ENCODE measurements around the gene KCNMA1. TPM values are rescaled to one million over a fixed set of nuclear protein-coding genes. Genes with fewer than 3 reads are reported as not detected.

Gene KCNMA1
- total RNA-seq, 2 donors from 2014 or later = 168 to 188 TPM

GRCh38 chr10:77180104-77180503 is 457.5 kb downstream of the KCNMA1 start:
- no peak for TF ChIP-seq CTCF (IDR thresholded peaks at IDR 0.05)
- Histone ChIP-seq H3K36me3 (no peaks in the 10 kb centered on the region), H3K9me3 (no peaks in the 10 kb centered on the region), H3K27me3 (replicated peaks; ENCODE audit: insufficient read depth) (no peaks in the 10 kb centered on the region), H3K4me1 (ENCODE audit: control insufficient read depth in 1 of 2, low read depth in 2 of 2) (peaks cover 14 to 71% of the 10 kb centered on the region in 2 donors), H3K4me3 (no peak overlapping the region), H3K27ac (peak overlapping the region; percentile 33 to 37)
- DNase-seq (ENCODE audit: low spot score) = no peak
- no peak for ATAC-seq (ENCODE audit: insufficient number of reproducible peaks, low FRiP score, low read depth)

- no peak for TF ChIP-seq CTCF (IDR thresholded peaks at IDR 0.05)
- no peaks in the 10 kb centered on the region for H3K9me3 ChIP-seq
- peak overlapping the region; percentile 33 to 37 for H3K27ac ChIP-seq
- no peaks in the 10 kb centered on the region for H3K27me3 ChIP-seq (replicated peaks; ENCODE audit: insufficient read depth)
- peak overlapping the region; percentile 2 for H3K4me3 ChIP-seq
- peak; percentile 70 for DNase-seq (ENCODE audit: low spot score)
- no peak for ATAC-seq (ENCODE audit: insufficient number of reproducible peaks, low FRiP score, low read depth)
- H3K4me1 ChIP-seq (ENCODE audit: control insufficient read depth in 1 of 2, low read depth in 2 of 2) = peaks cover 14 to 80% of the 10 kb centered on the region in 2 donors
- no peaks in the 10 kb centered on the region for H3K36me3 ChIP-seq
These were observed 458.5 kb downstream of the KCNMA1 start for GRCh38 chr10:77179015-77179695.

- no peak for DNase-seq (ENCODE audit: low spot score)
- Histone ChIP-seq H3K27me3 (replicated peaks; ENCODE audit: insufficient read depth) (no peaks in the 10 kb centered on the region), H3K36me3 (no peaks in the 10 kb centered on the region), H3K27ac (no peak overlapping the region), H3K4me1 (ENCODE audit: control insufficient read depth in 1 of 2, low read depth in 2 of 2) (peaks cover 4 to 72% of the 10 kb centered on the region in 2 donors), H3K9me3 (no peaks in the 10 kb centered on the region), H3K4me3 (no peak overlapping the region)
- ATAC-seq (ENCODE audit: insufficient number of reproducible peaks, low FRiP score, low read depth) = no peak
- no peak for TF ChIP-seq CTCF (IDR thresholded peaks at IDR 0.05)
These were observed 460.0 kb downstream of the KCNMA1 start for GRCh38 chr10:77177589-77177988.

- ATAC-seq (ENCODE audit: insufficient number of reproducible peaks, low FRiP score, low read depth) (no peak), DNase-seq (ENCODE audit: low spot score) (no peak)
- H3K4me3 ChIP-seq = no peak overlapping the region
- H3K27ac ChIP-seq = no peak overlapping the region
- peaks cover 3 to 72% of the 10 kb centered on the region in 2 donors for H3K4me1 ChIP-seq (ENCODE audit: control insufficient read depth in 1 of 2, low read depth in 2 of 2)
- no peaks in the 10 kb centered on the region for H3K27me3 ChIP-seq (replicated peaks; ENCODE audit: insufficient read depth)
- TF ChIP-seq CTCF (IDR thresholded peaks at IDR 0.05) = no peak
- H3K36me3 ChIP-seq = no peaks in the 10 kb centered on the region
- no peaks in the 10 kb centered on the region for H3K9me3 ChIP-seq
These were observed 460.4 kb downstream of the KCNMA1 start for GRCh38 chr10:77177161-77177560.

GRCh38 chr10:77176232-77176631 is 461.4 kb downstream of the KCNMA1 start:
- no peak overlapping the region for H3K27ac ChIP-seq
- ATAC-seq (ENCODE audit: insufficient number of reproducible peaks, low FRiP score, low read depth) = no peak
- no peak for DNase-seq (ENCODE audit: low spot score)
- no peaks in the 10 kb centered on the region for H3K9me3 ChIP-seq
- no peaks in the 10 kb centered on the region for H3K27me3 ChIP-seq (replicated peaks; ENCODE audit: insufficient read depth)
- peaks cover 3 to 64% of the 10 kb centered on the region in 2 donors for H3K4me1 ChIP-seq (ENCODE audit: control insufficient read depth in 1 of 2, low read depth in 2 of 2)
- H3K4me3 ChIP-seq = no peak overlapping the region
- H3K36me3 ChIP-seq = no peaks in the 10 kb centered on the region
- TF ChIP-seq CTCF (IDR thresholded peaks at IDR 0.05) = no peak
